Uterus (tissue), 2 donors: ENCODE data around the gene TRIO.

Source experiments
- CTCF ChIP-seq, 4 experiments: fragments of 200-600 bp in 2 of 4; fragments of 450-650 bp in 2 of 4; sonication (generic) in 2 of 4; IDR thresholded peaks; one replicate each; pipeline ENCODE4 v1.5.1; 2016 to 2019; ENCODE audit warnings: antibody characterized with exemption in 4 of 4, mild to moderate bottlenecking in 2 of 4, moderate library complexity in 1 of 4
- POLR2A ChIP-seq, 2 donors: fragments of 450-650 bp; IDR thresholded peaks; one replicate each; pipeline ENCODE4 v1.6.1; 2016; ENCODE audit warnings: antibody characterized with exemption in 2 of 2, mild to moderate bottlenecking in 1 of 2, moderate library complexity in 1 of 2

- TF ChIP-seq CTCF (IDR thresholded peaks at IDR 0.05) = no peak
- TF ChIP-seq POLR2A (IDR thresholded peaks at IDR 0.05) = no peak
Observed at GRCh38 chr5:14269395-14269794, 126.3 kb downstream of the TRIO start.
